ENCODE data around the gene PITX3. TPM values are rescaled to one million over a fixed set of nuclear protein-coding genes. Genes with fewer than 3 reads are reported as not detected.

PITX3 gene
- polyA plus RNA-seq, 1 donor from 2014 or later = not detected

- TF ChIP-seq POLR2AphosphoS5 (IDR thresholded peaks at IDR 0.05) (no peak), TAF1 (IDR thresholded peaks at IDR 0.05; ENCODE audit: low read depth) (no peak), EP300 (conservative IDR thresholded peaks at IDR 0.05; ENCODE audit: poor library complexity, severe bottlenecking) (no peak), SMC3 (conservative IDR thresholded peaks at IDR 0.05; ENCODE audit: poor library complexity) (no peak), RAD21 (conservative IDR thresholded peaks at IDR 0.05) (no peak), MXI1 (conservative IDR thresholded peaks at IDR 0.05; ENCODE audit: poor library complexity, severe bottlenecking) (no peak), EZH2 (IDR thresholded peaks at IDR 0.05; ENCODE audit: borderline replicate concordance, insufficient read depth, low read length, poor library complexity, severe bottlenecking) (no peak)
- TF ChIP-seq, protein P1, sequence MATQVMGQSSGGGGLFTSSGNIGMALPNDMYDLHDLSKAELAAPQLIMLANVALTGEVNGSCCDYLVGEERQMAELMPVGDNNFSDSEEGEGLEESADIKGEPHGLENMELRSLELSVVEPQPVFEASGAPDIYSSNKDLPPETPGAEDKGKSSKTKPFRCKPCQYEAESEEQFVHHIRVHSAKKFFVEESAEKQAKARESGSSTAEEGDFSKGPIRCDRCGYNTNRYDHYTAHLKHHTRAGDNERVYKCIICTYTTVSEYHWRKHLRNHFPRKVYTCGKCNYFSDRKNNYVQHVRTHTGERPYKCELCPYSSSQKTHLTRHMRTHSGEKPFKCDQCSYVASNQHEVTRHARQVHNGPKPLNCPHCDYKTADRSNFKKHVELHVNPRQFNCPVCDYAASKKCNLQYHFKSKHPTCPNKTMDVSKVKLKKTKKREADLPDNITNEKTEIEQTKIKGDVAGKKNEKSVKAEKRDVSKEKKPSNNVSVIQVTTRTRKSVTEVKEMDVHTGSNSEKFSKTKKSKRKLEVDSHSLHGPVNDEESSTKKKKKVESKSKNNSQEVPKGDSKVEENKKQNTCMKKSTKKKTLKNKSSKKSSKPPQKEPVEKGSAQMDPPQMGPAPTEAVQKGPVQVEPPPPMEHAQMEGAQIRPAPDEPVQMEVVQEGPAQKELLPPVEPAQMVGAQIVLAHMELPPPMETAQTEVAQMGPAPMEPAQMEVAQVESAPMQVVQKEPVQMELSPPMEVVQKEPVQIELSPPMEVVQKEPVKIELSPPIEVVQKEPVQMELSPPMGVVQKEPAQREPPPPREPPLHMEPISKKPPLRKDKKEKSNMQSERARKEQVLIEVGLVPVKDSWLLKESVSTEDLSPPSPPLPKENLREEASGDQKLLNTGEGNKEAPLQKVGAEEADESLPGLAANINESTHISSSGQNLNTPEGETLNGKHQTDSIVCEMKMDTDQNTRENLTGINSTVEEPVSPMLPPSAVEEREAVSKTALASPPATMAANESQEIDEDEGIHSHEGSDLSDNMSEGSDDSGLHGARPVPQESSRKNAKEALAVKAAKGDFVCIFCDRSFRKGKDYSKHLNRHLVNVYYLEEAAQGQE (IDR thresholded peaks at IDR 0.05; ENCODE audit: borderline replicate concordance) = no peak
- TF ChIP-seq, protein P2, sequence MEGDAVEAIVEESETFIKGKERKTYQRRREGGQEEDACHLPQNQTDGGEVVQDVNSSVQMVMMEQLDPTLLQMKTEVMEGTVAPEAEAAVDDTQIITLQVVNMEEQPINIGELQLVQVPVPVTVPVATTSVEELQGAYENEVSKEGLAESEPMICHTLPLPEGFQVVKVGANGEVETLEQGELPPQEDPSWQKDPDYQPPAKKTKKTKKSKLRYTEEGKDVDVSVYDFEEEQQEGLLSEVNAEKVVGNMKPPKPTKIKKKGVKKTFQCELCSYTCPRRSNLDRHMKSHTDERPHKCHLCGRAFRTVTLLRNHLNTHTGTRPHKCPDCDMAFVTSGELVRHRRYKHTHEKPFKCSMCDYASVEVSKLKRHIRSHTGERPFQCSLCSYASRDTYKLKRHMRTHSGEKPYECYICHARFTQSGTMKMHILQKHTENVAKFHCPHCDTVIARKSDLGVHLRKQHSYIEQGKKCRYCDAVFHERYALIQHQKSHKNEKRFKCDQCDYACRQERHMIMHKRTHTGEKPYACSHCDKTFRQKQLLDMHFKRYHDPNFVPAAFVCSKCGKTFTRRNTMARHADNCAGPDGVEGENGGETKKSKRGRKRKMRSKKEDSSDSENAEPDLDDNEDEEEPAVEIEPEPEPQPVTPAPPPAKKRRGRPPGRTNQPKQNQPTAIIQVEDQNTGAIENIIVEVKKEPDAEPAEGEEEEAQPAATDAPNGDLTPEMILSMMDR (IDR thresholded peaks at IDR 0.05; ENCODE audit: poor library complexity, severe bottlenecking) = no peak
- Histone ChIP-seq H3K9me2 (ENCODE audit: insufficient read depth, low read length) (no peaks in the 10 kb centered on the region), H3K27ac (ENCODE audit: low read length) (no peak overlapping the region), H3K9ac (ENCODE audit: low read length) (no peak overlapping the region), H3K36me3 (ENCODE audit: insufficient read depth, low read length) (no peaks in the 10 kb centered on the region), H3K79me2 (replicated peaks; ENCODE audit: insufficient read depth, low read length) (peaks cover 13% of the 10 kb centered on the region), H3K27me3 (ENCODE audit: insufficient read depth, low read depth, low read length) (no peaks in the 10 kb centered on the region), H3K4me2 (ENCODE audit: low read length) (no peak overlapping the region), H2AFZ (ENCODE audit: low read depth, low read length) (no peak overlapping the region), H3K4me3 (ENCODE audit: low read length) (no peak overlapping the region), H3F3A (ENCODE audit: insufficient read depth, low read length, poor library complexity, severe bottlenecking) (no peaks in the 10 kb centered on the region), H3K9me3 (ENCODE audit: low read length) (no peaks in the 10 kb centered on the region), H4K20me1 (ENCODE audit: insufficient read depth) (no peaks in the 10 kb centered on the region)
Measured at GRCh38 chr10:102274062-102274461, 32.8 kb upstream of the PITX3 start.

- Histone ChIP-seq H3K9me3 (ENCODE audit: low read length) (no peaks in the 10 kb centered on the region), H3F3A (ENCODE audit: insufficient read depth, low read length, poor library complexity, severe bottlenecking) (no peaks in the 10 kb centered on the region), H2AFZ (ENCODE audit: low read depth, low read length) (no peak overlapping the region), H3K27me3 (ENCODE audit: insufficient read depth, low read depth, low read length) (no peaks in the 10 kb centered on the region), H3K4me2 (ENCODE audit: low read length) (no peak overlapping the region), H4K20me1 (ENCODE audit: insufficient read depth) (no peaks in the 10 kb centered on the region), H3K36me3 (ENCODE audit: insufficient read depth, low read length) (no peaks in the 10 kb centered on the region), H3K4me3 (ENCODE audit: low read length) (no peak overlapping the region), H3K9me2 (ENCODE audit: insufficient read depth, low read length) (no peaks in the 10 kb centered on the region), H3K9ac (ENCODE audit: low read length) (no peak overlapping the region), H3K79me2 (replicated peaks; ENCODE audit: insufficient read depth, low read length) (peaks cover 22% of the 10 kb centered on the region), H3K27ac (ENCODE audit: low read length) (no peak overlapping the region)
- TF ChIP-seq, protein P1 (IDR thresholded peaks at IDR 0.05; ENCODE audit: borderline replicate concordance) = no peak
- no peak for TF ChIP-seq SMC3 (conservative IDR thresholded peaks at IDR 0.05; ENCODE audit: poor library complexity)
- no peak for TF ChIP-seq MXI1 (conservative IDR thresholded peaks at IDR 0.05; ENCODE audit: poor library complexity, severe bottlenecking)
- TF ChIP-seq EP300 (conservative IDR thresholded peaks at IDR 0.05; ENCODE audit: poor library complexity, severe bottlenecking) = no peak
- TF ChIP-seq EZH2 (IDR thresholded peaks at IDR 0.05; ENCODE audit: borderline replicate concordance, insufficient read depth, low read length, poor library complexity, severe bottlenecking) = no peak
- no peak for TF ChIP-seq RAD21 (conservative IDR thresholded peaks at IDR 0.05)
- no peak for TF ChIP-seq TAF1 (IDR thresholded peaks at IDR 0.05; ENCODE audit: low read depth)
- TF ChIP-seq, protein P2 (IDR thresholded peaks at IDR 0.05; ENCODE audit: poor library complexity, severe bottlenecking) = no peak
- no peak for TF ChIP-seq POLR2AphosphoS5 (IDR thresholded peaks at IDR 0.05)
Measured at GRCh38 chr10:102269017-102269416, 27.7 kb upstream of the PITX3 start.
